ENCODE results near the gene MED16.

MED16 gene, protein sequence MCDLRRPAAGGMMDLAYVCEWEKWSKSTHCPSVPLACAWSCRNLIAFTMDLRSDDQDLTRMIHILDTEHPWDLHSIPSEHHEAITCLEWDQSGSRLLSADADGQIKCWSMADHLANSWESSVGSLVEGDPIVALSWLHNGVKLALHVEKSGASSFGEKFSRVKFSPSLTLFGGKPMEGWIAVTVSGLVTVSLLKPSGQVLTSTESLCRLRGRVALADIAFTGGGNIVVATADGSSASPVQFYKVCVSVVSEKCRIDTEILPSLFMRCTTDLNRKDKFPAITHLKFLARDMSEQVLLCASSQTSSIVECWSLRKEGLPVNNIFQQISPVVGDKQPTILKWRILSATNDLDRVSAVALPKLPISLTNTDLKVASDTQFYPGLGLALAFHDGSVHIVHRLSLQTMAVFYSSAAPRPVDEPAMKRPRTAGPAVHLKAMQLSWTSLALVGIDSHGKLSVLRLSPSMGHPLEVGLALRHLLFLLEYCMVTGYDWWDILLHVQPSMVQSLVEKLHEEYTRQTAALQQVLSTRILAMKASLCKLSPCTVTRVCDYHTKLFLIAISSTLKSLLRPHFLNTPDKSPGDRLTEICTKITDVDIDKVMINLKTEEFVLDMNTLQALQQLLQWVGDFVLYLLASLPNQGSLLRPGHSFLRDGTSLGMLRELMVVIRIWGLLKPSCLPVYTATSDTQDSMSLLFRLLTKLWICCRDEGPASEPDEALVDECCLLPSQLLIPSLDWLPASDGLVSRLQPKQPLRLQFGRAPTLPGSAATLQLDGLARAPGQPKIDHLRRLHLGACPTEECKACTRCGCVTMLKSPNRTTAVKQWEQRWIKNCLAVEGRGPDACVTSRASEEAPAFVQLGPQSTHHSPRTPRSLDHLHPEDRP

DNA sequence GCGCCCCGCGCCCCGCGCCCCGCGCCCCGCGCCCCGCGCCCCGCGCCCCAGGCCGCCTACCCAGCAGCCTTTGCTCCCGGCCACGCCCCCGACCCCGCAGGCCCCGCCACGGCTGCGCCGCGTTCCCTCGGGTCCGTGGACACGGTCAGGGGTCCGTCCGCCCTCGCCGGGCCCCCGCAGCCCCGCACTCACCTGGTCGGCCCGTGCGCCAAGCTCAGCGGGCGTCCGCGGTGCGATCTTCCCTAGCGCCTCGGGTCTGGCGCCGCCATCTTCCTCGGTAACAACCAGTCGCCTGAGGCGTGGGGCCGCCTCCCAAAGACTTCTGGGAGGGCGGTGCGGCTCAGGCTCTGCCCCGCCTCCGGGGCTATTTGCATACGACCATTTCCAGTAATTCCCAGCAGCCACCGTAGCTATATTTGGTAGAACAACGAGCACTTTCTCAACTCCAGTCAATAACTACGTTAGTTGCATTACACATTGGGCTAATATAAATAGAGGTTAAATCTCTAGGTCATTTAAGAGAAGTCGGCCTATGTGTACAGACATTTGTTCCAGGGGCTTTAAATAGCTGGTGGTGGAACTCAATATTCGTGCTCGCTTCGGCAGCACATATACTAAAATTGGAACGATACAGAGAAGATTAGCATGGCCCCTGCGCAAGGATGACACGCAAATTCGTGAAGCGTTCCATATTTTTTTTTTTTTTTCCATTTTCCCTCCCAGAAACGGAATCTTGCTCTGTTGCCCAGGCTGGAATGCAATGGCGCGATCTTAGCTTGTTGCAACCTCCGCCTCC, at the start of gene MED16, which contains the start of gene RNU6-9:
MED16 (minus strand) TSS at position 294 of the 796 bp plus-strand sequence. CDS start 2,056 bp downstream, outside the sequence.
RNU6-9 (plus strand) TSS at position 591 of the 796 bp plus-strand sequence.
- in situ Hi-C loops (cut with HindIII; ENCODE audit: low pct_ligation_motif_present, low pct_unique_long_range_greater_than_20kb, low sequenced_read_pairs) = no loop called here
- peak; percentile 88 for DNase-seq

DNA sequence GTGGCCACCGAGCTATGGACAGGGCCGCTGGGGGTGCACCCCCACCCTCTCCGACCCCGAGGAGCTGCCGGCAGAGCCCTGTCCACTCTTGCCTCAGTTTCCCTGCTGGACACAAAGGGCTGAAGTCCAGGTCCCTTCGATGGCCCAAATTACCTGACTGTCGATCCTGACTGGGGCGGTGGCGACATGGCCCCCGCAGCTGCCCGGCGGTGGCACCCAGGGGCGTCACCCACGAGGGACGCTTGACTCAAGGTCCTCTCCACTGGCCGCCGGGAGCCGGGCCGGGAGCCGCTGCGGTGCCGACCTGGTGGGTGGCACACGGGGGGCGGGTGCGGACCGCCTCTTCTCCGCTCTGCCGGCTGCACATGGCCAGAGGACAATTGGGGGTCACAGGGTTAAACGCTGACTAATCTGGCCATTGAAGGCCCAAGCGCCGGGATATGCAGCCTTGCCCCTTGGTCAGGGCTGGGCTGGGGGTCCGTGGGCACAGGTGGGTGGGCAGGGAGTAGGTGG, 49.2 kb upstream of the MED16 start:
- DNase-seq = no peak
- in situ Hi-C loops (cut with HindIII; ENCODE audit: low pct_ligation_motif_present, low pct_unique_long_range_greater_than_20kb, low sequenced_read_pairs) = no loop called here

DNA sequence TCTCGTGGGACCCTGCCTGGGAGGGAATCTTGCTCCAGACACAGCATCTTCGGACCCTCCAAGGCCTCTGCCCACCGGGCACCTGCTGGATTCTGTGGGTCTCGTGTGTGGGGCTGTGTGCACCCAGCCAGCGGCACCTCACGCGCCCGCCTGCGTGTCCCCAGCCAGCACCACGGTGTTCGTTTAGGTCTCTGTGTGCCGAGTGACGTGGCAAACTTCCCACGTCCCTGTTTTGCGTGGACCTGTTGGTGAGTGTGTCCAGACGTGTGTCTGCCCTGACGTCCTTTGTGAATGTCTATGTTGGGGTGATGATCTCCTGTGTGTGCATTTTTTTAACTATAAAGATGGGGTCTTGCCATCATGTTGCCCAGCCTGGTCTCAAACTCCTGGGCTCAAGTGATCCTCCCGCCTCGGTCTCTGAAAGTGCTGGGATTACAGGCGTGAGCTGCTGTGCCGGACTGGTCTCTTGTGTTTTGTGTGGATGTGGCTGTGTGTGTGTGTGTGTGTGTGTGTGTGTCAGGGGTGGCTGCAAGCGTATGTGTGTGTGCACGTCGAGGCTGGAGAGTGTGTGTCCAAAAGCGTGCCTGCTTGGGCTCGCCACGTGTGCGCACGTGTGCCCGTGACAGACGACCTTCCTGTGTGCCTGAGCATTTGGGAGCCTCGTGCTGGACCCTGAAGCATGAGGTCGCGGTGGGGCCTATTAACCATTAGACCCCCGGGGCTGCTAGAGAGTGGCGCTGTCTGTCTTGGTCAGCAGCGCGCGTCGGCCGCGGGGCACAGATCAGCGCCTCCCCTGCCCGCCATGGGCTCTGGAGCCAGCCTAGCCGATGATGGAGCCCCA, 48.5 kb upstream of the MED16 start:
- in situ Hi-C loops (cut with HindIII; ENCODE audit: low pct_ligation_motif_present, low pct_unique_long_range_greater_than_20kb, low sequenced_read_pairs) = no loop called here
- no peak for DNase-seq

DNA sequence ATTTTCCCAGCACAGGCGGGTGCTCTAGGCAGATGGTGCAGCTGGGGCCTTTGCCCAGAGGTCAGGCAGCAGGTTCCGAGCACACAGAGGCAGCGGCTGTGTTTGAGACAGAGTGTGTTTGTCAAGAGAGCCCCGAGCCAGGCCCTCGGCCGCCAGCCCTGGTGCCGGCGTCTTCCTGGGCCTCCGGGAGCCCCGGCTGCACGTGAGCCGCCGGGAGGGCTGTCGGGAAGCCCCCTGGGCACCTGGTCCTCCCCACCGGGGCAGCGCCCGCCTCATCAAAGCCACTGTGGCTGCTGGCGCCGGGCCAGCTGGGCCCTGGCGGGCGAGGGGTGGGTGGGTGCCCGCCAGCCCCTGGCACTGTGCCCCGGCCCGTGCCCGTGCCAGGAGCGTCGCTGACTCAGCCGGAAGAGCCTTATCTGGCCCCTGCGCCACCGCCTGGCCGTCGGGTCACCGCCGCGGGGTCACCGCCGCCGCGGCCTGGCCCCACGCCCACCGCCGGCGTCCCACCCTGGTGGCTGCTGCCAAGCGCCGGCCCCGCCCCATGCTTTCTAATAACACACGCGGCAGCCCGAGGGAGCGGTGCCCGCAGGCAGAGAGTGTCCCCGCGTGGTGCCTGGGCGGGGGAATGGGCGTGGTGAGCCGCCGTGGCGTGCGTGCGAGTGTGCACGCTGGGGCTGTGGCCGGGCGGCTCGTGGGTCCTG, 47.8 kb upstream of the MED16 start:
- in situ Hi-C loops (cut with HindIII; ENCODE audit: low pct_ligation_motif_present, low pct_unique_long_range_greater_than_20kb, low sequenced_read_pairs) = no loop called here
- peak; percentile 62 for DNase-seq

DNA sequence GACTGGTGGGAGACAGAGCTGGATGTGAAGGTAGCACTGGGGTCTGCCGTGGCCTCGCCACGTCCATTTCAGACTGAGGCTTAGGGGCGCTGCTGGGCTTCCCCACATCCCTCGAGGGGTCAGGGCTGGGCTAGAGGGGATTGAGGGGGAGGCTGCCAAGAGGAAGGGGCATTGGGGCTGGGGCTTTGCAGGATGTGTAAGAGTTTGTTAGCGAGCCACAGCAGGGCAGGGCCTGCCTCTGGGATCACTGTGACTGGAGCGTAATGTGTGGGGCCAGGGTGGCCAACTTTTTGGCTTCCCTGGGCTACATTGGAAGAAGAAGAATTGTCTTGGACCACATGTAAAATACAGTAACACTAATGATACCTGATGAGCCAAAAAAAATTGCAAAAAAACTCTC, 46.9 kb upstream of the MED16 start:
- no peak for DNase-seq
- in situ Hi-C loops (cut with HindIII; ENCODE audit: low pct_ligation_motif_present, low pct_unique_long_range_greater_than_20kb, low sequenced_read_pairs) = no loop called here

DNA sequence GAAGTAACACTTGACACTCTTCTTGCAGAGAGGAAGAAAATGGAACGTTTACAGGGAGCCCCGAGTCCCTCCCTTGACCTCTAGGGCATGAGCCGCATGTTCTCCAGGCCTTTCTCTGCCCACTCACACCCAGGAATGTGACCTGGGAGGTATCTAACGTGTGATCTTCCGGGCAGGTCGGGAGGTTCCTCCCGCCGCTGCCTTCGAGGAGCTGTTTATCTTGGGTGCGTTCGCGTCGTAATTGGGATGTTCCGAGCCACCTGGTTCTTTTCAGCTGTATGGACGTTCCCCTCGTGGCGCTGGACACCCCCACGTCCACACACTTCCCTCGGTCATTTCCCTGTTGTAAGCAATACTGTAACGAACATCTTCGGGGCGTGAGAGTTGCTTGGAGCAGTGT, 46.5 kb upstream of the MED16 start:
- DNase-seq = no peak
- in situ Hi-C loops (cut with HindIII; ENCODE audit: low pct_ligation_motif_present, low pct_unique_long_range_greater_than_20kb, low sequenced_read_pairs) = no loop called here

DNA sequence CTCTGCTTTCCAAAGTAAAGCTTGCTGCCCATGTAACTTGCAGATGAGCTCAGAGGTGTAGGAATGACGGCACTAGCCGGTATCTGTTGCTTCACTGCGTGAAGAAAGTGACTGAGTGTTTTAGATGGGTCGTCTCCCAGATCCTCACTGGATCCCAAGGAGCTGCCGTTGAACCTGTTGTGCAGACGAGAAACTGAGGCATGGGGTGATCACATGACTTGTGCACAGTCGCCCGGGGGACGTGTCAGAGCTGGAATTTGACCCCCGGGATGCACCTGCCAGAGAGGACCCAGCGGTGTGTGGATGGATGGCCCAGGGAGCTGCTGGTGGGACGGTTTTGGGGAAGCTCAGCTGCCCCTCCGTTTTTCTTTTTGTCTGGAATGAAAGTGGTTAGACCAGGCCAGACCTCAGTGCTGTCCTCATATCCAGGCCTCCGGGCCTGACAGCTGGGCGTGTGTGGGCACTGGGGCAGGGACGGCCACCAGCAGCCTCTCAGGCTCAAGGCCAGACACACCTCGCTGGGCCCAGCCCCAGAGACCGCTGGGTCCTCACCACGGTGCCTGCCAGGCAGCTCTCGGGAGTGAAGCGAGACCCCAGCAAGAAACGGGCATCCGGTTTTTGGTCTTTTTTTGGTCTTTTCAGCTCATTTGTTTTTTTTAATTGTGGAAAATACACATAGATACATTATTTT, 45.4 kb upstream of the MED16 start:
- in situ Hi-C loops (cut with HindIII; ENCODE audit: low pct_ligation_motif_present, low pct_unique_long_range_greater_than_20kb, low sequenced_read_pairs) = no loop called here

DNA sequence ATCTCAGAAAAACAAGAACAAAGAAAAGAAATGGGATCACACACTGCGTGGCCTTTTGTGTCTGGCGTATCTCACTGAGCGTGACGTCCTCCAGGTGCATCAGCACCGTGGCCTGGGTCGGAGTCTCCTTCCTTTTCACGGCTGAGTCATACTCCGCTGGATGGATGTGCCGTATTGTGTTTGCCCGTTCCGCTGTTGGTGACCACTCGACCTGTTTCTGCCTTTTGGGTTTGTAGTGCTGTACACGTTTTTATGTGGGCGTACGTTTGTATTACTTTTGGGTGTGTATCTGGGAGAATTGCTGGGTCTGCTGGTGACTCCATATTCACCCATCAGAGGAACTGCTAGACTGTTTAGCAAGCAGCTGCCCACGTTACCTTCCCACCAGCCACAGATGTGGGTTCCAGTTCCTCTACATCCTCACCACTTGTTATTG, 44.3 kb upstream of the MED16 start:
- no peak for DNase-seq
- in situ Hi-C loops (cut with HindIII; ENCODE audit: low pct_ligation_motif_present, low pct_unique_long_range_greater_than_20kb, low sequenced_read_pairs) = no loop called here

More for the DNA sequence above, 45.4 kb upstream of the MED16 start:
- no peak for DNase-seq

DNA sequence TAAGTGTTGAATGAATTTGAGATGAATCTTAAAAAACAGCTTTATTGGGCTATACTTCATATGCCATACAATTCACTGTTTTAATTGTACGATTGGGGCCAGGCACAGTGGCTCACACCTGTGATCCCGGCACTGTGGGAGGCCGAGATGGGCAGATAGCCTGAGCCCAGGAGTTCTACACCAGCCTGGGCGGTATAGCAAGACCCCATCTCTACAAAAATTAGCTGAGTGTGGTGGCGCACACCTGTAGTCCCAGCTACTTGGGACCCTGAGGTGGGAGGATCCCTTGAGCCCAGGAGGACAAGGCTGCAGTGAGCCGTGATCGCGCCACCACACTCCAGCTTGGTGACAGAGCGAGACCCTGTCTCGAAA, 43.2 kb upstream of the MED16 start:
- DNase-seq = no peak
- in situ Hi-C loops (cut with HindIII; ENCODE audit: low pct_ligation_motif_present, low pct_unique_long_range_greater_than_20kb, low sequenced_read_pairs) = no loop called here

DNA sequence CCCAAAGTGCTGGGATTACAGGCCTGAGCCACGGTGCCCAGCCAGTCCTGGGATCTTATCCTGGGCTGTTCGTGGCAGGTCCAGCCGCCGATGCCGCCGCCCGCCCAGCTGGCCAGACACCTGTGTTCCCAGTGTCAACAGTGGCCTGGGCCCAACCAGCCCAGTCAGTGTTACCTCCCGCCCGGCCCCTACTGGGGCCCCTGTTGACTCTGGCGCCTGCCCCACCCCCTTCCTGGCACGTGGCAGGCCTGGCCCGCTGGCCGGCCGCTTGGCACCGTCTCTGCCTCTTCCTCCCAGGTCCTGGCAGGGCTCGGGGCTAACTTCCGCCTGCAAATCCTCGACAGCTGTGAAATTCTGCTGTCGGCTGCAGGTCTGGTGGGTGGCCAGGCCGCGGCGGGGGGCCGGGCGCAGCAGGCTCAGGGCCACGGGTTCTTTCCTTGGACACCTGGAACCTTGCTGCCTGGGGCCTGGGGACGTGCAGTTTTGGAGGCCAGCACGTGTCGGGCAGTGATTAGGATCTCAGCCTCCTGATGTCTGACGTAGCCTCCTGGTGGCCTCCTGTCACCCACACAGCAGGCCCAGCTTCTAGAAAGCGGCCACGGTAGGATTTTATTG, 42.0 kb upstream of the MED16 start:
- in situ Hi-C loops (cut with HindIII; ENCODE audit: low pct_ligation_motif_present, low pct_unique_long_range_greater_than_20kb, low sequenced_read_pairs) = no loop called here
- DNase-seq = no peak

DNA sequence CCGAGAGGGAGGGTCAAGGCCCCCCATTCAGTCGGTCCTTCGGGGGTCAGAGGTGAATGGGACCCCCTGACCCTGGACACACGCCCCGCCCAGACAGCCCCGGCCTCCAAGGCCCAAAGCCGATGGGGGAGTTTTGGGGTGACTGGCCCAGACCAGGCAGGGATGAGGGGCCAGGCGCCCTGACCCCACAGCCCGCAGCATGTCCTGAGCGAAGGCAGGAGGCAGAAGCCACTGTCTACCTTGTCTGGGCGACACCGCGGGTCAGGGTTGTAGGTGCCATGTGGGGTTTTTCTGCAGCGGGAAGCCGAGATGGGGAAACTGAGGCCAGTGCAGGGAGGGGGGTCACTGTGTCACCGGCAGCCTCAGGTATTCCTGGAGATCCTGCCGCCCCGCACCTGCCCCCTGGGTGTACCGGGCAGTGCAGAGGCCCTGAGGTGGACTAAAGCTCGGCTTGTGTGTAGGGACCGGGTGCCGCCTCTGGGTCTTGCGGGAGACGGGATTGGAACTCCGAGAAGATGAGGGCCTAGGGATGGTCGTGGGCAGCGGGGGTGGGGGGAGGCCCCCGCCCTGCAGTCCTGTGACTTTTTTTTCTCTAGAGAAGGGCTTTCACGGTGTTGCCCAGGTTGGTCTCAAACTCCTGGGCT, 41.3 kb upstream of the MED16 start:
- in situ Hi-C loops (cut with HindIII; ENCODE audit: low pct_ligation_motif_present, low pct_unique_long_range_greater_than_20kb, low sequenced_read_pairs) = no loop called here
- no peak for DNase-seq

DNA sequence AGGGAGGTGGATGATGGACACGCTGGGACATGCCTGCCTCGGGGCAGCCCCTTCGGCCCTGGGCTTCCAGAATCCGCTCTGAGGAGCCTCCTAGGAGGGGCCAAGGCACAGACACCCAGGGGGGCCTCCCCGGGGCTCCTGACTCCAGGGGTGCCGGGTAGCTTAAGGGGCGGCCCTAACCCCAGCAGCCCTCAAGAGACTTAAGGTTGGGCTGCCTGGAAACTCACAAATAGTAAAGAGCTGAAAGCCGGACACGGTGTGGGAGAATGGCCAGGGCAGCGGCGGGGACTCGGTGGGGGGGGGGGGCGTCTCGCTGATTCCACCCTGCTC, 40.5 kb upstream of the MED16 start:
- in situ Hi-C loops (cut with HindIII; ENCODE audit: low pct_ligation_motif_present, low pct_unique_long_range_greater_than_20kb, low sequenced_read_pairs) = no loop called here
- no peak for DNase-seq

DNA sequence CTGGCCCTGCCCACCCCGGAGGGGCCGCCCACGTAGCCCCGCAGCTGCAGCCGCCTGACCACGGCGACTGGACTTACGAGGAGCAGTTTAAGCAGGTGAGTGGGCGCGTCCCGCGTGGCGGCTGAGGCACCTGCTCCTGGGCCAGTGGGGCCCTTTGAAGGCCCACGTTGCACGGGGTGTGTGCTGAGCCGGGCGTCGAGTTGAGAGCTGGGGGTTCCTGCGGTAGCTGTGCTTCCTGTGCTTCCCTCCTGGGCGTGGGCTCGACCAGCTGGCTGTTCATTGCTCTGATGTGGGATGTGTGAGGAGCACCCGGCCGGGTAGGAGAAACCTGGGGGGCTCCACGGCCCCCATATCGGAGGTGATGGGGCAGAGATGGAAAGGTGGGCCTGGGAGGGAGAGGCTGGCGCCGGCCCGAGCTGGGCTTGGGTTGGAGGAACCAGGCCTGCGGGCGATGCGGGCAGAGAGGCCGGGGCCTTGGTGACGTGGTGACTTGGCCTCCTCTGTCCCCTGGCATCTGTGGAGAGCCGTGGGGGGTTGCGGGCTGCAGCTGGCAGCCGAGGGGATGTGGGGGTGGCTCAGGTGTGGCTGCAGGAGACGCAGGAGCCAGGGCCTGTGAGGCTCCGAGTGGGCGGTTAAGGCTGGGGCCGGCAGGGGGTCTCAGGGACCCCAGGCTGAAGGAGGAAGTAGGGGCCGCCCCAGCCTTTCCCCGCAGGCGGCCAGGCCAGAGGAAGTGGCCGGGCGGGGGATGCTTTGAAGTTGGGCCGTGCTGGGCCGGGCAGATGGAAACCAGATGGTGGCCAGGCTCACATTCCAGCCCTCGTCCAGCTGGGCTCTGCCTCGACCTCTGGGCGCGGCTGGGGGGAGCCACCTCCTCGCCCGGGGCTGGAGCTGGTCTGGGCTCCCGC, 39.9 kb upstream of the MED16 start:
- in situ Hi-C loops (cut with HindIII; ENCODE audit: low pct_ligation_motif_present, low pct_unique_long_range_greater_than_20kb, low sequenced_read_pairs) = no loop called here

DNA sequence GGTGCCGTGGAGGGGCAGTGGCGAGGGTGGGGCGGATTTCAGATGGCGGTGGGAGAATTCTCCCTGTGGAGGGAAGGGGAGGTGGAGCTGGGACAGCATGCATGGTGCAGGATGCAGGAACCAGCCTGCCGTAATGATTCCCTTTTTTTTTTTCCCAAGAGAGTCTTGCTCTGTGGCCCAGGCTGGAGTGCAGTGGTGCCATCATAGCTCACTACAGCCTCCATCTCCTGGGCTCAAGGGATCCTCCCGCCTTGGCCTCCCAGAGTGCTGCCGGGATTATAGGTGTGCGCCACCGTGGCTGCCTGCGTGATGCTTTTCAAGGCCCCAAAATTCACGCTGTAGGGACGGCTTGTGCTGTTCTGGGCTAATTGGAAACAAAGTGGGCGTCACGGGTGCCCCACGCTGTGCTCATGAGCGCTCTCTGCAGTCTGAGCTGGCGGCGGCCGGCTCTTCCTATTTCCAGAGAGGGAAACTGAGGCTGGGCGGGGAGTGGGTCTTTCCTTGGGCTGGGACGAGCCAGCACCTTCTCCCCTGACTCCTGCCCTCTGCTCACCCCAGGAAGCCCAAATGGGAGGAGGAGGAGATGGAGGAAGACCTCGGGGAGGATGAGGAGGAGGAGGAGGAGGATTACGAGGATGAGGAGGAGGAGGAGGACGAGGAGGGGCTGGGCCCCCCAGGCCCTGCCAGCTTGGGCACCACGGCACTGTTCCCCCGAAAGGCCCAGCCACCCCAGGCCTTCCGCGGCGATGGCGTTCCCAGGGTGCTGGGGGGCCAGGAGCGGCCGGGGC, 39.1 kb upstream of the MED16 start:
- in situ Hi-C loops (cut with HindIII; ENCODE audit: low pct_ligation_motif_present, low pct_unique_long_range_greater_than_20kb, low sequenced_read_pairs) = no loop called here
- no peak for DNase-seq

More for the DNA sequence above, 39.9 kb upstream of the MED16 start:
- no peak for DNase-seq

Data from ACHN (cell line).